GM18511 (cell line): ENCODE results near the gene ARTN.

Source experiments
- ATAC-seq: cut with Tn5 transposase; IDR thresholded peaks from one replicate; pipeline ENCODE4 v1.9.1; 2021; ENCODE audit warnings: mild to moderate bottlenecking, moderate library complexity; ENCODE audit not compliant: unreplicated experiment

The ARTN gene

GRCh38 chr1:43983253-43983899 is 49.8 kb downstream of the ARTN start:
- no peak for ATAC-seq

GRCh38 chr1:43984855-43985254 is 51.3 kb downstream of the ARTN start:
- no peak for ATAC-seq

- no peak for ATAC-seq
These were observed 52.5 kb downstream of the ARTN start for GRCh38 chr1:43985984-43986595.

GRCh38 chr1:43986712-43987111 is 53.1 kb downstream of the ARTN start:
- ATAC-seq, result no peak
